Brain microvascular endothelial cell (primary cell): Measurements from ENCODE around the gene SLC43A3.

Experiments used
- DNase-seq: peaks from one replicate; pipeline ENCODE4 v3.0.0-alpha.2; 2020
- H3K27ac ChIP-seq: fragments of 250-450 bp; sonication (Bioruptor Pico); 2 replicates; pipeline ENCODE4 v1.5.1; 2020; ENCODE audit warnings: mild to moderate bottlenecking, moderate library complexity
- H3K27me3 ChIP-seq: fragments of 250-450 bp; sonication (Bioruptor Pico); replicated peaks from 2 replicates; pipeline ENCODE4 v1.5.1; 2020; ENCODE audit warnings: mild to moderate bottlenecking
- H3K36me3 ChIP-seq: fragments of 250-450 bp; sonication (Bioruptor Pico); replicated peaks from 2 replicates; pipeline ENCODE4 v1.5.1; 2020; ENCODE audit warnings: mild to moderate bottlenecking
- H3K4me3 ChIP-seq: 2 replicates; pipeline ENCODE4 v1.5.1; 2011; ENCODE audit warnings: low read depth, mild to moderate bottlenecking, control low read depth, low read length, moderate library complexity
- CTCF ChIP-seq: IDR thresholded peaks from 2 replicates; pipeline ENCODE4 v1.5.1; 2011; ENCODE audit warnings: low read depth, mild to moderate bottlenecking, moderate library complexity, low read length, control low read depth, inconsistent platforms; ENCODE audit errors: missing control alignments
- in situ Hi-C: cut with HindIII; loops from 2 replicates; pipeline ENCODE4 v1.10.0; 2017; ENCODE audit warnings: low sequenced_read_pairs, low pct_ligation_motif_present

SLC43A3 gene

DNA sequence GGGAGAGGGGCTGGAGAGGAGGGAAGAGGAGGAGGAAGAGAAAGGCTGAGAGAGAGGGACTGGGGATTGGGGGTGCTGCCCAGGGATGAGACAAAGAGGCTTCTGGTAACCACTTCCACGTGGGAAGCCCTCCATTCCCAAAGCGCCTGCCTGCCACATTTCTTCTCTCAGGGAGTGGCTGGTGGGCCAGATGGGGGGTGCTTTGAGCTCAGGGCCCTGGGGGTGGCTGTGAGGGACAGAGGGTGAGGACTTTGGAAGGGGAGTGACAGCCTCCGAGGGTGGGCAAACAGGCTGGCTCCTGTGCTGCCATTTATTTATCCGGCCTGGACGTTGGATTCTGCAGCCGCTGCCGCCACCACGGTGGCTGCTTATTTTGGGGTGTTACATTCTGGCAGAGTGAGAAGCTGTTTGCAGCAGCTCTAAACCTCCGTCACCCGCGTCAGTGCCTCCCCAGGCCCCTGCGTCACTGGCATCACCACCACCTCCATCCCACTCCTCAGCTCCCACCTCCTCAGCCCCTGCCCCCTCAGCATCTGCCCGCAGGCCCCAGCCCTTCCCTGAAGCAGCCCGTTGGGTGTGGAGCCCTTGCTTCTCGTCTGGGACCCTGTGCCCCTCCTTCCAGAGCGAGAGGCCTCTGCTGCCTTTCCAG lies 35.0 kb upstream of the SLC43A3 start:
- in situ Hi-C loops: no loop called here
- no peak for TF ChIP-seq CTCF

DNA sequence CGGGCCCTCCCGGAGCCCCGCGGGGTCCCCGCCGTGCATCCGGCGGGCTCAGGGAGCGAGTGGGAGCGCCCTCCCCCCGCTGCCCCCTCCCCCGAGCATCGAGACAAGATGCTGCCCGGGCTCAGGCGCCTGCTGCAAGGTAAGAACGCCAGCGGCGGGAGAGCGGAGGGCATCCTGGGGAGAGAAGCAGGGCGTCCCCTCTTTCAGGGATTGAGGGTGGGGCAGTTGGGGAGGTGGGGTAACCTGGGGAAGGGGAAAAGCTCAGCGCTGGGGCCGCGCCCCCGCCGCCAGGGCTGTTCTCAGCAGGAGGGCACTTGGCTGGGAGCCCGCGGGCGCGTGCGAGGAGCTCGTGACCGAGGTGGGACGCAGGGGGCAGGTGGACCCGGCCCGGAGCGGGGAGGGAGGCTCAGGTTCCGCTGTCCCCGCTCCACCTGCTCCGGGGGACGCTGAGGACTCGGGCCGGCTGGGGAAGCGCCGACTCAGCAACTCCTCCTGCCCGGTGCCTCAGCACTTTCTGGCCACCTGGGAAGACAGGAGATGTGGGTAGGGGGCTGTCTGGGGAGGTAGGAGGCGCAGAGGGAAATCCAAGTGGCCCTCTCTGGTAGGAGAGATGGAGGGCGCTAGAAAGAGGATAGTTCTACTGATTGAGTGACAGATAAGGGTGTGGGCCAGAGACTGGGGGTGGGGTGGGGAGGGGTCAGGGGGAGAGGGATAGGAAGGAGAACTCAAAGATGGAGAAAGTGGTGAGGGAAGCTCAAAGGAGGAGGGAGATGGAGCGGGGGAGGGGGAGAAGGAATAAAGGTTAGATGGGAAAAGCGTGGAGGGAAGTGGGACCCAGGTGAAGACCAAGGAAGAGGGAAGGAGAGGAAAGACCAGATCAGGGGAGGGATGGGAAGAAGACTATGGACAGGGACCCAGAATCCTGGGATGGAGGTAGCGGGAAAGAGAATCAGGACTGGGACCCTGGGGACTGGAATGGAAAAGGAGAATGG lies 34.1 kb upstream of the SLC43A3 start:
- TF ChIP-seq CTCF: no peak
- in situ Hi-C loops: no loop called here
- Histone ChIP-seq H3K4me3 (peak overlapping the region; percentile 20), H3K27ac (no peak overlapping the region), H3K36me3 (no peaks in the 10 kb centered on the region), H3K27me3 (peaks cover 47% of the 10 kb centered on the region)
- DNase-seq: no peak

More for the DNA sequence above, 35.0 kb upstream of the SLC43A3 start:
- H3K4me3 ChIP-seq: no peak overlapping the region
- no peak overlapping the region for H3K27ac ChIP-seq
- H3K36me3 ChIP-seq: no peaks in the 10 kb centered on the region
- H3K27me3 ChIP-seq: peaks cover 47% of the 10 kb centered on the region
- no peak for DNase-seq

DNA sequence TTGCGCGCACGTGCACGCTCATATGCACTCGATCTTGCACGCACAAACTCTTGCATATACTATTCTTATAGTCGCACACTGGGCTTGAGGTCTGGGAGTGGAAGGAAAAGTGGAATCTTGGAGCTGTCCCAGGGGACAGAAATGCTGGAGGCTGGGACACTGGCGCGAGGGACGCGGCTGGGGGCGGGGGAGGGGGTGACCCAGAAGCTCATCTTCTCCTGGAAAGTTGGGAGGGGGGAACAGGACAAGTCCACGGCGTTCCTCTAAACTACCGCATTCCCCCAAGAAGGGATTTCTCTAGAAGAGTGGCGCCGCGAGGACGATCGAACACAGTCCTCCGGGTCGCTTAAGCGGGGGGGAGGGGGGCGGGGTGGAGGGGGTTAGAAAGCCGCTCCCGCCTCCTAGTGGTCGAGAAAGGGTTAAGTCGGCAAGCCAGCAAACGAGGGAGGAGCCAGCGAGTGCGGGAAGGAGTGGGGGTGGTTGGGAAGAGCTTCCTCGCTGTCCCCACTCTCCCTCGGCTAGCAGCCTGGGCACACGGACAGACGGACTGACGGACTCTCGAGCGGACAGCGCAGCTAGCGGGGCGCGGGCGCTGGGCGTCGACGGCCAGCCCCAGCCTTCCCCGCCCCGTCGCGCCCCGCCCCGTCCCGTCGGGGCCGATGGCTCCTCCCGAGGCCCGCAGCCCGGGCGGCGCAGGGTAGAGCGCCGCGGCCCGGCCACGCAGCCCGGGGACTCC lies 33.3 kb upstream of the SLC43A3 start, which contains the start of gene RTN4RL2:
RTN4RL2 (plus strand) TSS at position 507 of the 736 bp plus-strand sequence. CDS start 338 bp downstream, outside the sequence.
- H3K27me3 ChIP-seq: peaks cover 47% of the 10 kb centered on the region
- H3K4me3 ChIP-seq: peak within 1 kb of the TSS; percentile 38
- TF ChIP-seq CTCF: peak; percentile 47
- peak; percentile 20 for DNase-seq
- H3K36me3 ChIP-seq: no peaks in the 10 kb centered on the region
- no peak within 1 kb of the TSS for H3K27ac ChIP-seq
- in situ Hi-C loops: no loop called here

DNA sequence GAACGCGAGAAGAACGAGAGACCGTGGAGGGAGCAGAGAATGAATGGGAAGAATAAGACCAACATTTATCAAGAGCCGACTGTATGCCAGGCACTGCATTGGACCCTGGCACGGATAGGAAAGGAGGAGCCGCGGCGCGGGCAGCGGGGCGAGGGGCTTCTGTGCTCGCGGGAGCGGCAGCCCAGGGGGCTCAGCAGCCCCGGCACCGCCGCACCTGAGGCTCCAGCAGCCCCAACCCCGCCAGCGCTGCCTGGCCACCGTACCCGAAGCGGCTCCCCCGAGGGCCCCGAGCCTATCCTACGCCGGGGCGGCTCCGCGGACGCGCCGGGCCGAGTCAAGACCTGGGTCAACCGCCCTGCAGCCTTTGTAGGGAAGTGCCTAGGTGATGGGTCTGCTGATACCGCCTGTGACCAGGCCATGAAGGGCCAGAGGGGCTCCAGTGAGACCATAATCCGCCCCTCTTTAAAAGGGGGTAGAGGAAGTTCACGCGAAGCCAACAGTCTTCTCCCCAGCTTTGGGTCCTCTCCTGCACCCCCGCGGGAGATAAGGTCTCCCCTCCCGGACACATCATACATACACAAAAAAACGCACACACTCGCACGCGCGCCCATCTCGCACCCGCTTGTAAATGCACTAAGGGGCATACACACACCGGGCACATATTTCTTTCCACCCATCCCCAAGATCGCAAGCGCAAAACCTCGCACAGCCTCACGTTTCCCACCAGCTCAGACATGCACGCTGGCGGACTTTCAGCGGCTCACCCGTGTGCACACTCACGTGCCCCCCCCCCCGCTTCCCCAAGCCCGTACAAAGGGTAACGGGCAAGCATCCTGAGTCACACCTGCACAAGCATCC lies 32.5 kb upstream of the SLC43A3 start:
- no peak for TF ChIP-seq CTCF
- DNase-seq: no peak
- H3K4me3 ChIP-seq: peak overlapping the region; percentile 24
- no peaks in the 10 kb centered on the region for H3K36me3 ChIP-seq
- in situ Hi-C loops: no loop called here
- peaks cover 47% of the 10 kb centered on the region for H3K27me3 ChIP-seq
- no peak overlapping the region for H3K27ac ChIP-seq
